Measurements from ENCODE around the gene FXYD6. TPM values are rescaled to one million over a fixed set of nuclear protein-coding genes. Genes with fewer than 3 reads are reported as not detected.
A peak's percentile ranks its signal among the peaks of the same experiment; 100 is the strongest.

The FXYD6 gene
- total and polyA plus RNA-seq, 9 donors, result 119 to 445 (median 264) TPM

- peaks cover 4% of the 10 kb centered on the region for H3K4me1 ChIP-seq (ENCODE audit: insufficient read depth)
- no peak overlapping the region for H3K27ac ChIP-seq
- no peaks in the 10 kb centered on the region for H3K36me3 ChIP-seq
- no peak overlapping the region for H3K4me3 ChIP-seq
- H3K9me3 ChIP-seq, result no peaks in the 10 kb centered on the region
- H3K27me3 ChIP-seq, result no peaks in the 10 kb centered on the region
- 76 to 84% (median 82%) methylated on average over 8 of the region's 8 CpGs for WGBS, 3 donors
- peak in 1 of 5 donors; percentile 3 for DNase-seq
- TF ChIP-seq CTCF (IDR thresholded peaks at IDR 0.05) (no peak), EP300 (IDR thresholded peaks at IDR 0.05) (no peak), POLR2A (IDR thresholded peaks at IDR 0.05) (no peak)
- intact Hi-C loops (cut with DNase I), result no loop called here
These were observed 37.6 kb downstream of the FXYD6 start for GRCh38 chr11:117838901-117839300.

DNA sequence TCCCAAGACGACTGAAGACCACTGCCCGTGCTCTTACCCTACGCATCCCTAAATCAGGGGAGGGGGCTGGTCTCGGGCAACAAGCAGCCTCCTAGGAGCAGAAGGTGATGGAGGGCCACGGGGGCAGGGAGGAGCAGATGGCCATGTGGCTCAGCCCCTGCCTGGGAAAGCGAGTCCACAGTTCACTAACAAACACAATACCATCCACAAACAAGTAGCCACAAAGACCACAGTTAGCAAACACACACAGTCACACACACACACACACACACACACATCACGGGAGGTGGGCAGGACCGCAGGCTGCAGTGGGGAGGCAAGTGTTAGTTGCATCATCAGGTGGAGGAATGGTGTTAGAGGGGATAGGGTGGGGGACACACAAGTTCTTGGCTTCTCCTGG, 38.7 kb downstream of the FXYD6 start:
- intact Hi-C loops (cut with DNase I), result no loop called here
- Histone ChIP-seq H3K4me1 (ENCODE audit: insufficient read depth) (peaks cover 8% of the 10 kb centered on the region), H3K27me3 (no peaks in the 10 kb centered on the region), H3K27ac (no peak overlapping the region), H3K36me3 (no peaks in the 10 kb centered on the region), H3K4me3 (no peak overlapping the region), H3K9me3 (no peaks in the 10 kb centered on the region)
- TF ChIP-seq EP300 (IDR thresholded peaks at IDR 0.05) (no peak), CTCF (IDR thresholded peaks at IDR 0.05) (no peak), POLR2A (IDR thresholded peaks at IDR 0.05) (no peak)
- 81 to 82% (median 82%) methylated on average over 8 of the region's 8 CpGs for WGBS, 3 donors
- DNase-seq, result peak in 2 of 5 donors; percentile 10

- 73 to 74% (median 73%) methylated on average over 18 of the region's 18 CpGs for WGBS, 3 donors
- Histone ChIP-seq H3K36me3 (no peaks in the 10 kb centered on the region), H3K4me1 (ENCODE audit: insufficient read depth) (peaks cover 8% of the 10 kb centered on the region), H3K4me3 (no peak overlapping the region), H3K27ac (no peak overlapping the region), H3K27me3 (no peaks in the 10 kb centered on the region), H3K9me3 (no peaks in the 10 kb centered on the region)
- TF ChIP-seq EP300 (IDR thresholded peaks at IDR 0.05), result no peak
- no peak for TF ChIP-seq POLR2A (IDR thresholded peaks at IDR 0.05)
- no peak for TF ChIP-seq CTCF (IDR thresholded peaks at IDR 0.05)
- DNase-seq, result peak in 4 of 5 donors; percentile 14 to 31 (median 16)
- intact Hi-C loops (cut with DNase I), result no loop called here
These were observed 39.2 kb downstream of the FXYD6 start for GRCh38 chr11:117837070-117837776.

GRCh38 chr11:117836077-117836960, 40.1 kb downstream of the FXYD6 start:
- Histone ChIP-seq H3K4me3 (no peak overlapping the region), H3K36me3 (no peaks in the 10 kb centered on the region), H3K27me3 (no peaks in the 10 kb centered on the region), H3K27ac (no peak overlapping the region), H3K4me1 (ENCODE audit: insufficient read depth) (peaks cover 11% of the 10 kb centered on the region), H3K9me3 (no peaks in the 10 kb centered on the region)
- DNase-seq, result peak in 2 of 5 donors; percentile 6 to 16
- intact Hi-C loops (cut with DNase I), result no loop called here
- WGBS, 3 donors, result 90 to 93% (median 93%) methylated on average over 14 of the region's 14 CpGs
- TF ChIP-seq CTCF (IDR thresholded peaks at IDR 0.05), result no peak
- no peak for TF ChIP-seq EP300 (IDR thresholded peaks at IDR 0.05)
- no peak for TF ChIP-seq POLR2A (IDR thresholded peaks at IDR 0.05)
